HG03439 (cell line): ENCODE data around the gene VPS35L.

Source experiments
- ATAC-seq: cut with Tn5 transposase; IDR thresholded peaks from one replicate; pipeline ENCODE4 v1.9.1; 2021; ENCODE audit warnings: mild to moderate bottlenecking, moderate library complexity; ENCODE audit not compliant: unreplicated experiment

VPS35L gene

GRCh38 chr16:19737306-19738038 lies 182.0 kb downstream of the VPS35L start:
- ATAC-seq: no peak

GRCh38 chr16:19741354-19741753 lies 185.9 kb downstream of the VPS35L start:
- no peak for ATAC-seq

GRCh38 chr16:19743816-19744159 lies 188.3 kb downstream of the VPS35L start:
- no peak for ATAC-seq

GRCh38 chr16:19744670-19745069 lies 189.2 kb downstream of the VPS35L start:
- ATAC-seq: no peak

GRCh38 chr16:19745286-19746010 lies 189.9 kb downstream of the VPS35L start:
- ATAC-seq: no peak

GRCh38 chr16:19746561-19746960 lies 191.1 kb downstream of the VPS35L start:
- no peak for ATAC-seq

GRCh38 chr16:19748389-19749168 lies 193.1 kb downstream of the VPS35L start:
- ATAC-seq: no peak

- no peak for ATAC-seq
Observed at GRCh38 chr16:19749571-19750080, 194.1 kb downstream of the VPS35L start.
